Thyroid gland (tissue), 4 donors: ENCODE measurements around the gene C19orf25. TPM values are rescaled to one million over a fixed set of nuclear protein-coding genes. Genes with fewer than 3 reads are reported as not detected.

Experiments used
- DNase-seq, 2 donors: peaks; one replicate each; pipeline ENCODE4 v3.0.0-alpha.2; 2019
- H3K27ac ChIP-seq, 3 donors: fragments of 200-600 bp; sonication (generic); 1 replicate in 2 of 3; 2 replicates in 1 of 3; pipeline ENCODE4 v1.5.1; 2016 to 2019; ENCODE audit warnings: mild to moderate bottlenecking in 1 of 3, moderate library complexity in 1 of 3
- H3K27me3 ChIP-seq: fragments of 200-600 bp; sonication (generic); one replicate; pipeline ENCODE4 v1.5.1; 2019
- H3K36me3 ChIP-seq, 2 donors: fragments of 200-600 bp; sonication (generic); one replicate each; pipeline ENCODE4 v1.5.1; 2016 to 2019
- H3K4me1 ChIP-seq, 2 donors: fragments of 200-600 bp; sonication (generic); one replicate each; pipeline ENCODE4 v1.5.1; 2017 to 2019
- H3K4me3 ChIP-seq, 3 donors: fragments of 200-600 bp; sonication (generic); replicated peaks in 1 of 3; 1 replicate in 2 of 3; 2 replicates in 1 of 3; pipeline ENCODE4 v1.5.1; 2016; ENCODE audit warnings: mild to moderate bottlenecking in 1 of 3
- H3K9me3 ChIP-seq: fragments of 200-600 bp; sonication (generic); one replicate; pipeline ENCODE4 v1.5.1; 2017
- CTCF ChIP-seq, 6 experiments: fragments of 200-600 bp in 3 of 6; fragments of 450-650 bp in 3 of 6; sonication (generic) in 3 of 6; IDR thresholded peaks; one replicate each; pipeline ENCODE4 v1.5.1; 2016 to 2019; ENCODE audit warnings: antibody characterized with exemption in 6 of 6, mild to moderate bottlenecking in 2 of 6, inconsistent platforms in 1 of 6, moderate library complexity in 1 of 6
- POLR2A ChIP-seq, 2 donors: fragments of 450-650 bp; IDR thresholded peaks; one replicate each; pipeline ENCODE4 v1.6.1; 2017; ENCODE audit warnings: antibody characterized with exemption in 2 of 2, mild to moderate bottlenecking in 2 of 2, moderate library complexity in 1 of 2
- WGBS, 2 donors: methylation state at CpG; one replicate each; pipeline ENCODE4 v1.1.5; 2017; 5-methylcytosine and 5-hydroxymethylcytosine counted together
- intact Hi-C: fragments of 100-400 bp; cut with DNase I; formaldehyde crosslinking; loops from one replicate; pipeline ENCODE4 v1.15.1; 2023
- total RNA-seq, 4 donors: library from RNA; depleted of rRNA; stranded (reverse); fragments of >200 nt; gene quantifications; one replicate each; pipeline ENCODE4 v1.2.3, GENCODE V29; 2016

C19orf25 gene
- total RNA-seq, 4 donors from 2014 or later = 47.0 to 64.9 (median 56.5) TPM

GRCh38 chr19:1525343-1525742 lies 46.3 kb upstream of the C19orf25 start:
- 64 to 80% methylated on average over 11 to 20 of the region's 31 CpGs for WGBS, 2 donors
- DNase-seq = no peak
- H3K27me3 ChIP-seq = peaks cover 7% of the 10 kb centered on the region
- H3K4me1 ChIP-seq = peaks cover 0 to 7% of the 10 kb centered on the region in 2 donors
- intact Hi-C loops = loop anchor here (10.0 kb wide), 1 partner anchor 241 kb away; the partner anchor contains the start of gene EFNA2
- TF ChIP-seq CTCF (IDR thresholded peaks at IDR 0.05) = no peak
- no peak for TF ChIP-seq POLR2A (IDR thresholded peaks at IDR 0.05)
- H3K27ac ChIP-seq = no peak overlapping the region
- H3K36me3 ChIP-seq = no peaks in the 10 kb centered on the region
- H3K4me3 ChIP-seq = no peak overlapping the region
- no peaks in the 10 kb centered on the region for H3K9me3 ChIP-seq

- Histone ChIP-seq H3K4me1 (peaks cover 0 to 7% of the 10 kb centered on the region in 2 donors), H3K27ac (no peak overlapping the region), H3K36me3 (no peaks in the 10 kb centered on the region), H3K4me3 (no peak overlapping the region), H3K9me3 (no peaks in the 10 kb centered on the region), H3K27me3 (peaks cover 7% of the 10 kb centered on the region)
- 63 to 70% methylated on average over 15 to 17 of the region's 17 CpGs for WGBS, 2 donors
- DNase-seq = no peak
- intact Hi-C loops = loop anchor here (10.0 kb wide), 1 partner anchor 240 kb away; the partner anchor contains the start of gene EFNA2
- TF ChIP-seq POLR2A (IDR thresholded peaks at IDR 0.05) = no peak
- no peak for TF ChIP-seq CTCF (IDR thresholded peaks at IDR 0.05)
These were observed 45.9 kb upstream of the C19orf25 start for GRCh38 chr19:1524972-1525325.

- Histone ChIP-seq H3K27me3 (peaks cover 7% of the 10 kb centered on the region), H3K27ac (no peak overlapping the region), H3K9me3 (no peaks in the 10 kb centered on the region), H3K4me3 (no peak overlapping the region), H3K36me3 (no peaks in the 10 kb centered on the region), H3K4me1 (peaks cover 0 to 7% of the 10 kb centered on the region in 2 donors)
- WGBS, 2 donors = 28 to 29% methylated on average over 12 to 15 of the region's 49 CpGs
- intact Hi-C loops = loop anchor here (10.0 kb wide), 1 partner anchor 240 kb away; the partner anchor contains the start of gene EFNA2
- no peak for TF ChIP-seq POLR2A (IDR thresholded peaks at IDR 0.05)
- no peak for TF ChIP-seq CTCF (IDR thresholded peaks at IDR 0.05)
- no peak for DNase-seq
These were observed 45.4 kb upstream of the C19orf25 start for GRCh38 chr19:1524287-1524971.

GRCh38 chr19:1523412-1524286 lies 44.6 kb upstream of the C19orf25 start, which contains the start of gene PLK5:
Gene PLK5 (plus strand): TSS chr19:1524077. CDS start chr19:1526997, 2,920 bp downstream.
- intact Hi-C loops = loop anchor here (10.0 kb wide), 1 partner anchor 239 kb away; the partner anchor contains the start of gene EFNA2
- 47 to 50% methylated on average over 7 to 10 of the region's 92 CpGs for WGBS, 2 donors

More at GRCh38 chr19:1523412-1524286, 44.6 kb upstream of the C19orf25 start, which contains the start of gene PLK5:
- Histone ChIP-seq H3K9me3 (no peaks in the 10 kb centered on the region), H3K27ac (no peak within 1 kb of the TSS), H3K4me1 (peaks cover 0 to 7% of the 10 kb centered on the region in 2 donors), H3K27me3 (peaks cover 7% of the 10 kb centered on the region), H3K4me3 (no peak within 1 kb of the TSS), H3K36me3 (no peaks in the 10 kb centered on the region)
- no peak for TF ChIP-seq CTCF (IDR thresholded peaks at IDR 0.05)
- TF ChIP-seq POLR2A (IDR thresholded peaks at IDR 0.05) = no peak
- no peak for DNase-seq
